SU-DHL-6 (cell line): Measurements from ENCODE around the gene LRFN5.

ENCODE experiments used
- CTCF ChIP-seq: fragments of 200-600 bp; sonication (generic); IDR thresholded peaks from one replicate; pipeline ENCODE4 v1.5.1; 2017; ENCODE audit warnings: antibody characterized with exemption, mild to moderate bottlenecking, low read length, moderate library complexity; ENCODE audit not compliant: insufficient read depth, poor library complexity, severe bottlenecking
- EZH2phosphoT487 ChIP-seq: fragments of 200-600 bp; sonication (generic), shearing (Covaris generic); conservative IDR thresholded peaks from 2 replicates; pipeline ENCODE4 v1.6.1; 2018; ENCODE audit warnings: mild to moderate bottlenecking, antibody characterized with exemption, low read length, moderate library complexity, mixed read lengths

GRCh38 chr14:41644606-41645005 is 37.9 kb downstream of the LRFN5 start:
- TF ChIP-seq CTCF (no peak), EZH2phosphoT487 (no peak)
